A673 (cell line): Measurements from ENCODE around the gene HOXB9.

ENCODE experiments used
- CTCF ChIP-seq: fragments of 300-800, 200-600 bp; sonication (generic); conservative IDR thresholded peaks from 2 replicates; pipeline ENCODE4 v1.5.1; 2017; ENCODE audit warnings: low read depth, mild to moderate bottlenecking, antibody characterized with exemption, low read length, moderate library complexity, mixed read lengths
- EZH2 ChIP-seq: fragments of 200-600 bp; sonication (generic); IDR thresholded peaks from 2 replicates; pipeline ENCODE4 v1.6.1; 2017; ENCODE audit warnings: borderline replicate concordance, low read depth, mild to moderate bottlenecking, mixed read lengths, antibody characterized with exemption, low read length; ENCODE audit not compliant: poor library complexity, severe bottlenecking

GRCh38 chr17:48583708-48584222 lies 42.4 kb downstream of the HOXB9 start:
- TF ChIP-seq CTCF = no peak
- no peak for TF ChIP-seq EZH2
